BE2C (cell line): ENCODE measurements around the gene CLEC1A.
"Not testable (repeated sequence)": the region's sequence is repeated elsewhere in the genome, so short reads cannot be mapped to it uniquely, and the experiment has no call there.

Experiments
- DNase-seq: peaks from one replicate; pipeline ENCODE4 v3.0.0-alpha.2; 2020
- H3K27me3 ChIP-seq: fragments of 250-450 bp; sonication (Bioruptor Pico); 2 replicates; pipeline ENCODE4 v1.5.1; 2020; ENCODE audit warnings: mild to moderate bottlenecking
- H3K36me3 ChIP-seq: fragments of 250-450 bp; sonication (Bioruptor Pico); 2 replicates; pipeline ENCODE4 v1.5.1; 2020; ENCODE audit warnings: mild to moderate bottlenecking
- H3K4me1 ChIP-seq: fragments of 250-450 bp; sonication (Bioruptor Pico); 2 replicates; pipeline ENCODE4 v1.5.1; 2020
- H3K4me3 ChIP-seq: 2 replicates; pipeline ENCODE4 v1.5.1; 2011; ENCODE audit warnings: low read depth, low read length
- H3K9me3 ChIP-seq: fragments of 250-450 bp; sonication (Bioruptor Pico); 2 replicates; pipeline ENCODE4 v1.5.1; 2020
- CTCF ChIP-seq: IDR thresholded peaks from 2 replicates; pipeline ENCODE4 v1.5.1; 2012; ENCODE audit warnings: mild to moderate bottlenecking, low read depth, low read length

CLEC1A gene

GRCh38 chr12:10031771-10032175, 67.0 kb downstream of the CLEC1A start:
- TF ChIP-seq CTCF, result no peak
- Histone ChIP-seq H3K9me3 (no peaks in the 10 kb centered on the region), H3K36me3 (no peaks in the 10 kb centered on the region), H3K4me3 (no peak overlapping the region), H3K4me1 (no peaks in the 10 kb centered on the region), H3K27me3 (peaks cover 8% of the 10 kb centered on the region; the same call in 1 of the 2 replicates)
- no peak for DNase-seq

- H3K4me3 ChIP-seq, result no peak overlapping the region
- no peak for DNase-seq
- no peak for TF ChIP-seq CTCF
These were observed 67.5 kb downstream of the CLEC1A start for GRCh38 chr12:10031321-10031720.

GRCh38 chr12:10030446-10030845, 68.3 kb downstream of the CLEC1A start, which contains the start of gene CLEC9A:
Gene CLEC9A, plus strand, starts transcription at chr12:10030682. Its CDS starts 22,006 bp downstream, at chr12:10052688.
- Histone ChIP-seq H3K4me1 (no peaks in the 10 kb centered on the region), H3K9me3 (no peaks in the 10 kb centered on the region), H3K36me3 (no peaks in the 10 kb centered on the region), H3K27me3 (peaks cover 8% of the 10 kb centered on the region; the same call in 1 of the 2 replicates), H3K4me3 (no peak within 1 kb of the TSS)
- DNase-seq, result no peak
- TF ChIP-seq CTCF, result no peak

More at GRCh38 chr12:10031321-10031720, 67.5 kb downstream of the CLEC1A start:
- Histone ChIP-seq H3K9me3 (no peaks in the 10 kb centered on the region), H3K36me3 (no peaks in the 10 kb centered on the region), H3K4me1 (no peaks in the 10 kb centered on the region), H3K27me3 (peaks cover 8% of the 10 kb centered on the region; the same call in 1 of the 2 replicates)

GRCh38 chr12:10027721-10028120, 71.1 kb downstream of the CLEC1A start:
- DNase-seq, result no peak
- H3K4me3 ChIP-seq, result no peak overlapping the region
- no peak for TF ChIP-seq CTCF
- peaks cover 8% of the 10 kb centered on the region; the same call in 1 of the 2 replicates for H3K27me3 ChIP-seq
- no peaks in the 10 kb centered on the region for H3K4me1 ChIP-seq
- H3K36me3 ChIP-seq, result no peaks in the 10 kb centered on the region
- H3K9me3 ChIP-seq, result no peaks in the 10 kb centered on the region

GRCh38 chr12:10027311-10027710, 71.5 kb downstream of the CLEC1A start:
- no peaks in the 10 kb centered on the region for H3K9me3 ChIP-seq
- no peak for DNase-seq
- H3K27me3 ChIP-seq, result peaks cover 8% of the 10 kb centered on the region; the same call in 1 of the 2 replicates
- H3K36me3 ChIP-seq, result no peaks in the 10 kb centered on the region
- no peak overlapping the region for H3K4me3 ChIP-seq
- no peaks in the 10 kb centered on the region for H3K4me1 ChIP-seq
- no peak for TF ChIP-seq CTCF

- H3K9me3 ChIP-seq, H3K4me3 ChIP-seq, H3K36me3 ChIP-seq, H3K27me3 ChIP-seq, DNase-seq, H3K4me1 ChIP-seq: not testable (repeated sequence)
These were observed 72.1 kb downstream of the CLEC1A start for GRCh38 chr12:10026666-10027065.

GRCh38 chr12:10025236-10025635, 73.5 kb downstream of the CLEC1A start:
- Histone ChIP-seq H3K9me3 (no peaks in the 10 kb centered on the region), H3K27me3 (no peaks in the 10 kb centered on the region), H3K36me3 (no peaks in the 10 kb centered on the region), H3K4me1 (no peaks in the 10 kb centered on the region), H3K4me3 (no peak overlapping the region)
- no peak for DNase-seq
- no peak for TF ChIP-seq CTCF
